Mammary epithelial cell (primary cell): ENCODE results near the gene PIR.

Experiments
- EZH2 ChIP-seq: IDR thresholded peaks from 2 replicates; pipeline ENCODE4 v1.6.1; 2012; ENCODE audit warnings: low read length, inconsistent platforms, borderline replicate concordance
- TF ChIP-seq, protein P1 (sequence below), 2 donors: IDR thresholded peaks in 1 of 2; conservative IDR thresholded peaks in 1 of 2; 2 replicates each; pipeline ENCODE4 v1.5.1; 2011 to 2012; ENCODE audit warnings: inconsistent platforms in 2 of 2, low read length in 2 of 2, mild to moderate bottlenecking in 2 of 2, control low read depth in 1 of 2, low read depth in 1 of 2; ENCODE audit not compliant: insufficient read depth in 1 of 2; ENCODE audit errors: extremely low read depth in 1 of 2

DNA sequence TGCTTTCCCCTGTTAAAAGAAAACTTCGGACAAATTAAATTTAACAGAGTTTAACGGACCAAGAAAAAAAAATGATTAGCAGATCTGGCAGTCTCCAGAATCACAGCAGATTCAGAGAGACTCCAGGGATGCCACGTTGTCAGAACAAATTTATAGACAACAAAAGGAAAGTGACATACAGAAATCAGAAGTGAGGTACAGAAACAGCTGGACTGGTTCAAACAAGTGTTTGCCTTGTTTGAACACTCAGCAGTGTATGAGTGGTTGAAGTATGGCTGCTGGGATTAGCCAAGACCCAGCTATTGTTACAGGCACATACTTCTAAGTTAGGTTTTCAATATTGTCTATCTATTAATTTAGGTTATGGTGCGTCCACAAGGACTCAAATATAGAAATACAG, 19.1 kb downstream of the PIR start:
- TF ChIP-seq, protein P1, sequence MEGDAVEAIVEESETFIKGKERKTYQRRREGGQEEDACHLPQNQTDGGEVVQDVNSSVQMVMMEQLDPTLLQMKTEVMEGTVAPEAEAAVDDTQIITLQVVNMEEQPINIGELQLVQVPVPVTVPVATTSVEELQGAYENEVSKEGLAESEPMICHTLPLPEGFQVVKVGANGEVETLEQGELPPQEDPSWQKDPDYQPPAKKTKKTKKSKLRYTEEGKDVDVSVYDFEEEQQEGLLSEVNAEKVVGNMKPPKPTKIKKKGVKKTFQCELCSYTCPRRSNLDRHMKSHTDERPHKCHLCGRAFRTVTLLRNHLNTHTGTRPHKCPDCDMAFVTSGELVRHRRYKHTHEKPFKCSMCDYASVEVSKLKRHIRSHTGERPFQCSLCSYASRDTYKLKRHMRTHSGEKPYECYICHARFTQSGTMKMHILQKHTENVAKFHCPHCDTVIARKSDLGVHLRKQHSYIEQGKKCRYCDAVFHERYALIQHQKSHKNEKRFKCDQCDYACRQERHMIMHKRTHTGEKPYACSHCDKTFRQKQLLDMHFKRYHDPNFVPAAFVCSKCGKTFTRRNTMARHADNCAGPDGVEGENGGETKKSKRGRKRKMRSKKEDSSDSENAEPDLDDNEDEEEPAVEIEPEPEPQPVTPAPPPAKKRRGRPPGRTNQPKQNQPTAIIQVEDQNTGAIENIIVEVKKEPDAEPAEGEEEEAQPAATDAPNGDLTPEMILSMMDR (conservative IDR thresholded peaks at IDR 0.05 in 1 of 2, IDR thresholded peaks at IDR 0.05 in 1 of 2; ENCODE audit: extremely low read depth in 1 of 2, insufficient read depth in 1 of 2, low read depth in 1 of 2, low read length in 2 of 2) = no peak
- TF ChIP-seq EZH2 = no peak
